K562 (cell line): Measurements from ENCODE around the gene DMBT1. TPM values are rescaled to one million over a fixed set of nuclear protein-coding genes. Genes with fewer than 3 reads are reported as not detected.

Experiments
- ATAC-seq: fragments of 200-7000 bp; cut with Tn5 transposase; 3 replicates; pipeline ENCODE4 v1.9.1; 2020; ENCODE audit warnings: moderate library complexity
- BruUV-seq: library from RNA; stranded (reverse); fragments of 400-500 nt; replicated peaks from 2 replicates; lab custom pipeline; 2021; lab: Mats Ljungman, UMichigan
- CTCF ChIA-PET: fragments of 300-600 bp; formaldehyde crosslinking; extraction: SDS; loops from one replicate; lab custom pipeline; 2021; ENCODE audit warnings: low intra/inter-chr PET ratio; lab: Yijun Ruan, JAX
- POLR2A ChIA-PET: fragments of 300-600, 350-650 bp; sonication (Branson Sonifier 250); formaldehyde crosslinking; extraction: SDS; loops from one replicate; lab custom pipeline; 2021; ENCODE audit warnings: antibody characterized with exemption, inconsistent platforms; lab: Yijun Ruan, JAX
- DNase-seq, 4 experiments: peaks; one replicate each; pipeline versions ENCODE4 v3.0.0 to v3.0.0-alpha.2; 2011 to 2018; ENCODE audit warnings: low spot score in 3 of 4, mixed read lengths in 3 of 4; ENCODE audit errors: extremely low read depth in 1 of 4
- FAIRE-seq: peaks from 2 replicates; lab custom pipeline; 2011; peaks lifted over from hg19 to GRCh38; lab: Jason Lieb, UNC
- H2AFZ ChIP-seq: 2 replicates; pipeline ENCODE4 v1.6.0; 2011; ENCODE audit warnings: low read depth, low read length, control low read depth, inconsistent platforms
- H3K27ac ChIP-seq: fragments of 200-600 bp; 3 replicates; pipeline ENCODE4 v1.8.0; 2011; ENCODE audit warnings: low read depth, mild to moderate bottlenecking, control low read depth, inconsistent platforms, low read length, moderate library complexity, mixed read lengths; ENCODE audit errors: extremely low read depth
- H3K27me3 ChIP-seq, 2 experiments: fragments of 300-600 bp in 1 of 2; 2 replicates in 1 of 2; 3 replicates in 1 of 2; pipeline versions ENCODE4 v1.6.0 to v1.8.0; 2011; ENCODE audit warnings: inconsistent platforms in 2 of 2, low read length in 2 of 2, mild to moderate bottlenecking in 1 of 2, mixed read lengths in 1 of 2, moderate library complexity in 1 of 2; ENCODE audit not compliant: control insufficient read depth in 2 of 2, insufficient read depth in 2 of 2
- H3K36me3 ChIP-seq: fragments of 300-600 bp; 3 replicates; pipeline ENCODE4 v1.8.0; 2011; ENCODE audit warnings: mild to moderate bottlenecking, low read length, inconsistent platforms; ENCODE audit not compliant: control insufficient read depth, insufficient read depth
- H3K4me1 ChIP-seq, 2 experiments: fragments of 200-600 bp in 1 of 2; replicated peaks in 1 of 2; 2 replicates in 1 of 2; 3 replicates in 1 of 2; pipeline versions ENCODE4 v1.5.1 to v1.8.0; 2011; ENCODE audit warnings: inconsistent platforms in 2 of 2, low read length in 2 of 2, mild to moderate bottlenecking in 1 of 2, mixed read lengths in 1 of 2, moderate library complexity in 1 of 2; ENCODE audit not compliant: control insufficient read depth in 2 of 2, insufficient read depth in 2 of 2
- H3K4me2 ChIP-seq: 2 replicates; pipeline ENCODE4 v1.6.1; 2011; ENCODE audit warnings: low read length, control low read depth, inconsistent platforms, mixed read lengths; ENCODE audit not compliant: insufficient read depth
- H3K4me3 ChIP-seq: fragments of 200-600 bp; sonication (generic), shearing (Covaris generic); 2 replicates; pipeline ENCODE4 v1.5.1; 2016; ENCODE audit warnings: control low read depth, inconsistent platforms
- H3K79me2 ChIP-seq: fragments of 200-600 bp; 3 replicates; pipeline ENCODE4 v1.8.0; 2011; ENCODE audit warnings: low read length, inconsistent platforms; ENCODE audit not compliant: control insufficient read depth, insufficient read depth
- H3K9ac ChIP-seq, 2 experiments: 2 replicates each; pipeline versions ENCODE4 v1.6.0 to v1.6.1; 2011; ENCODE audit warnings: low read depth in 2 of 2, low read length in 2 of 2, control low read depth in 1 of 2, inconsistent platforms in 1 of 2, mild to moderate bottlenecking in 1 of 2, mixed read lengths in 1 of 2; ENCODE audit not compliant: insufficient read depth in 1 of 2
- H3K9me1 ChIP-seq: one replicate; pipeline ENCODE4 v1.6.0; 2011; ENCODE audit warnings: inconsistent platforms, mild to moderate bottlenecking, low read length, moderate library complexity; ENCODE audit not compliant: control insufficient read depth, insufficient read depth
- H3K9me3 ChIP-seq: replicated peaks from 2 replicates; pipeline ENCODE4 v1.5.1; 2011; ENCODE audit warnings: low read depth, low read length, inconsistent platforms; ENCODE audit not compliant: control insufficient read depth, insufficient read depth
- H4K20me1 ChIP-seq: replicated peaks from 2 replicates; pipeline ENCODE4 v1.6.1; 2011; ENCODE audit warnings: low read length, inconsistent platforms, mixed read lengths; ENCODE audit not compliant: control insufficient read depth, insufficient read depth
- ARNT ChIP-seq, 2 experiments: fragments of 450-650 bp; IDR thresholded peaks; 2 replicates each; pipeline ENCODE4 v1.6.1; 2016; ENCODE audit warnings: mild to moderate bottlenecking in 1 of 2
- ATF1 ChIP-seq, 2 experiments: fragments of 450-650 bp in 1 of 2; IDR thresholded peaks; 2 replicates each; pipeline ENCODE4 v1.6.1; 2016; ENCODE audit warnings: missing compliant biosample characterization in 1 of 2, missing genetic modification characterization in 1 of 2
- MEIS2 ChIP-seq: fragments of 450-650 bp; IDR thresholded peaks from 2 replicates; pipeline ENCODE4 v1.6.1; 2014; ENCODE audit warnings: mild to moderate bottlenecking; ENCODE audit not compliant: partially characterized antibody
- PATZ1 ChIP-seq: fragments of 250-450 bp; sonication (Bioruptor Pico); IDR thresholded peaks from 2 replicates; pipeline ENCODE4 v1.5.0; 2020; ENCODE audit warnings: mild to moderate bottlenecking, borderline replicate concordance
- PML ChIP-seq: IDR thresholded peaks from 2 replicates; pipeline ENCODE4 v1.6.1; 2012; ENCODE audit warnings: low read length, inconsistent platforms
- RAD51 ChIP-seq: fragments of 450-650 bp; IDR thresholded peaks from 2 replicates; pipeline ENCODE4 v1.7.1; 2016; ENCODE audit warnings: low read depth, mild to moderate bottlenecking, borderline replicate concordance
- SIN3A ChIP-seq, 2 experiments: fragments of 150-350 bp in 1 of 2; IDR thresholded peaks; 2 replicates each; pipeline ENCODE4 v1.6.1; 2011 to 2016; ENCODE audit warnings: borderline replicate concordance in 2 of 2, low read depth in 2 of 2, low read length in 2 of 2, mild to moderate bottlenecking in 2 of 2, moderate library complexity in 2 of 2; ENCODE audit not compliant: control insufficient read depth in 1 of 2
- SMARCB1 ChIP-seq: IDR thresholded peaks from 2 replicates; pipeline ENCODE4 v1.6.1; 2011; ENCODE audit warnings: improper control_type of control experiment, low read depth; ENCODE audit not compliant: insufficient read length
- VEZF1 ChIP-seq: fragments of 200-800 bp; sonication (Bioruptor generic); IDR thresholded peaks from 2 replicates; pipeline ENCODE4 v1.6.1; 2017; ENCODE audit warnings: missing genetic modification characterization, missing compliant biosample characterization
- ZBTB2 ChIP-seq: fragments of 450-650 bp; IDR thresholded peaks from 2 replicates; pipeline ENCODE4 v1.6.1; 2016; ENCODE audit warnings: antibody characterized with exemption
- WGBS: fragments of 100-300 bp; shearing (Covaris generic); methylation state at CpG from one replicate; pipeline ENCODE4 v1.1.6; 2016; ENCODE audit warnings: low coverage, mixed read lengths; ENCODE audit not compliant: insufficient coverage; ENCODE audit errors: missing lambda C conversion rate; 5-methylcytosine and 5-hydroxymethylcytosine counted together
- in situ Hi-C: fragments of 300-500 bp; cut with MboI; formaldehyde crosslinking; loops from 4 replicates; pipeline ENCODE4 v1.15.0; 2018; ENCODE audit warnings: inconsistent platforms, mixed read lengths
- intact Hi-C: fragments of 100-400 bp; cut with micrococcal nuclease; formaldehyde crosslinking; loops from 2 replicates; pipeline ENCODE4 v1.14.2; 2022
- polyA plus RNA-seq, 8 experiments: library from polyadenylated mRNA; depleted of rRNA in 4 of 8; stranded (reverse) in 5 of 8; unstranded in 3 of 8; fragments of >200 nt; fragmentation: Nextera tagmentation in 2 of 8; fragmentation: Illumina TruSeq in 1 of 8; extraction: Ambion mirVana in 2 of 8; extraction: Trizol in 1 of 8; gene quantifications; 2 replicates each; pipeline versions ENCODE4 v1.2.1 to v1.2.3, GENCODE V29; 2011 to 2014; ENCODE audit warnings: inconsistent platforms in 1 of 8, missing spikeins in 1 of 8
- total RNA-seq, 7 experiments: library from RNA; depleted of rRNA in 6 of 7; stranded (reverse); fragments of >200 nt in 6 of 7; fragmentation: Illumina TruSeq in 2 of 7; extraction: Trizol in 2 of 7; gene quantifications; 2 replicates each; pipeline versions ENCODE4 v1.2.1 to v1.2.3, GENCODE V29; 2011 to 2021; ENCODE audit warnings: low replicate concordance in 1 of 7

Gene DMBT1
- total and polyA plus RNA-seq, 9 of the 15 experiments (the other 6 are each of a cell fraction or from before 2014, with no cell fraction given): 0.01 to 0.07 TPM; not detected in 7

DNA sequence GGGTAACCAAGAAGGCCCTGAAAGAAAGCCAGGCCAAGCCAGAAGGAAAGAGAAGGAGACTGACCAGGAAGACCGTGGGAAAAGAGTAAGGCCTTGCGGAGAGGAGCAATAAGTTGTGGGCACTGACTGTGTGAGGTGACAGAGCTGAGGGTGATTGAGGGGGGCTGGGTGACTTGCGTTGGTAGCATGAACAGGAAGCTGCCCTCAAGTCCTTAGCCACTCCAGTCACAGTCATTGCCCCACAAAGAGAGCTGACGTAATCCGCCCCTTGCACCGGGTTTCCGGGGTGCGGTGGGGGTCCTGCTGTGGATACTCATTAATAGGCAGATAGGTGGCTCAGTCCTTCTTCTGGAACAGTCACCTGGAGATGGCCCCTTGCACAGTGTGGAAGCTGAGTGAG lies 16.1 kb upstream of the DMBT1 start:
- DNase-seq: no peak

DNA sequence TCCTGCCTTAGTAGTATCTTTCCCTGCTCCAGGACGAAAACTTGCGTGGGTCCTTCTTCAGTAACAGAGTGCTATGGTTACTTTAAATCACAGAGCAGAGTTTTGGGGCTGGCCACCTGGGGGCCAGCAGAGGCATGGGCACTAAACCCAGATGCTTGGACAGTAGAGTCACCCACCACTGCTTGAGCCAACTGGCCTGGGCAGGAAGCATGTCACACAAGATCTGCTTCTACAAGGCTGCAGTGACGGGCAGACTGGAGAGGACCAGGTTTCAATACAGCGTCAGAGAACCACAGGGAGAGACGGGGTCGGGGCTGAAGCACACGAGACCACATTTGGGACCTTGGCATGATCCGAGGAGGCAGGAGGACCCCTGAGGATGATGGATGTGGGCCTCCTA lies 14.3 kb upstream of the DMBT1 start:
- Histone ChIP-seq H3K27me3 (peaks cover 0 to 7% of the 10 kb centered on the region in 2 experiments; a peak in 1 of 5 replicates), H3K27ac (no peak overlapping the region), H3K4me3 (no peak overlapping the region), H3K9ac (no peak overlapping the region), H3K79me2 (no peaks in the 10 kb centered on the region), H2AFZ (no peak overlapping the region), H3K36me3 (no peaks in the 10 kb centered on the region), H3K9me1 (no peaks in the 10 kb centered on the region), H4K20me1 (no peaks in the 10 kb centered on the region), H3K4me2 (no peak overlapping the region), H3K4me1 (no peaks in the 10 kb centered on the region), H3K9me3 (no peaks in the 10 kb centered on the region)
- ChIA-PET POLR2A (interaction anchor here (0.6 kb wide), 1 partner anchor 10 kb away, joined by 3 read pairs; no protein-coding TSS in a partner anchor), CTCF (no interaction called here)
- FAIRE-seq (no peak), DNase-seq (no peak), ATAC-seq (no peak)
- WGBS: 0% methylated on average over 5 of the region's 8 CpGs
- in situ Hi-C loops: no loop called here
- intact Hi-C loops: no loop called here
- BruUV-seq: no TSS peak
- TF ChIP-seq ATF1 (CRISPR knock-in tag; IDR thresholded peaks at IDR 0.05) (no peak), ATF1 (tag; IDR thresholded peaks at IDR 0.05) (no peak), RAD51 (no peak), SIN3A (IDR thresholded peaks at IDR 0.05; ENCODE audit: borderline replicate concordance in 2 of 2, control insufficient read depth in 1 of 2, low read depth in 2 of 2, low read length in 2 of 2) (no peak), VEZF1 (CRISPR knock-in tag) (no peak), PML (no peak), SMARCB1 (no peak), ARNT (IDR thresholded peaks at IDR 0.05) (no peak), ZBTB2 (no peak), PATZ1 (CRISPR knock-in tag) (no peak)

More for the DNA sequence above, 16.1 kb upstream of the DMBT1 start:
- in situ Hi-C loops: no loop called here
- H3K4me2 ChIP-seq: no peak overlapping the region
- ATAC-seq: no peak
- H3K27ac ChIP-seq: no peak overlapping the region
- no TSS peak for BruUV-seq
- H3K9me3 ChIP-seq: no peaks in the 10 kb centered on the region
- H4K20me1 ChIP-seq: no peaks in the 10 kb centered on the region
- H3K79me2 ChIP-seq: no peaks in the 10 kb centered on the region
- no peaks in the 10 kb centered on the region for H3K4me1 ChIP-seq
- no peak overlapping the region for H2AFZ ChIP-seq
- FAIRE-seq: no peak
- no peaks in the 10 kb centered on the region for H3K36me3 ChIP-seq
- H3K4me3 ChIP-seq: no peak overlapping the region
- H3K9ac ChIP-seq: no peak overlapping the region
- ChIA-PET POLR2A (interaction anchor here (0.5 kb wide), 1 partner anchor 1092 kb away, joined by 3 read pairs; no protein-coding TSS in a partner anchor), CTCF (no interaction called here)
- TF ChIP-seq MEIS2: no peak
- intact Hi-C loops: no loop called here
- no peaks in the 10 kb centered on the region for H3K9me1 ChIP-seq
- 2% methylated on average over 8 of the region's 8 CpGs for WGBS
- H3K27me3 ChIP-seq: no peaks in the 10 kb centered on the region
